ENCODE data around the gene TPRX2. TPM values are rescaled to one million over a fixed set of nuclear protein-coding genes. Genes with fewer than 3 reads are reported as not detected.

The TPRX2 gene
- total and polyA plus RNA-seq, 2 donors (not counting 1 experiment from before 2014, with no cell fraction given) = not detected

DNA sequence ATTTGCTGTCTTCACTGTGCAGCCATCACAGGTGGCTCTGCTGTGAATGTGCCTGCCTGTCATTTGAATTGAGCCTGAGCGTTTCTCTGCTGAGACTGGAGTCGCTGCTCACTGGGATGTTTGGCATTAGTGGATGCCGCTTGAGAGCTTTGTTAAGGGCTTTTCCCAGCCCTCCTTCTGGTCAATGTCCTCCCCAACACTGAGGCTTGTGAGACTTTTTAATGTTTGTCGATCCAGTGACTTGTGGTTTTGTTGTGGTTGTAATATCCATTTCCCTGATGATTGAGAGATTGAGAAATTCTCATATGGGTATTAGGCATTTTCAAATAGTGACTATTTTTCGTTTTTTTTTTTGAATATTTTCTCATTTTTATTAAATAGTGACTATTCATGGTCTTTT is 2.6 kb downstream of the TPRX2 start:
- no peak overlapping the region for H3K9ac ChIP-seq (ENCODE audit: low read length)
- Mint-ChIP-seq H3K27ac (no peak overlapping the region), H3K27me3 (peaks cover 29% of the 10 kb centered on the region), H3K9me3 (ENCODE audit: insufficient read depth) (peaks cover 3% of the 10 kb centered on the region), H3K4me1 (no peaks in the 10 kb centered on the region), H3K4me3 (no peak overlapping the region)
- DNase-seq = no peak
- no peak overlapping the region for H3K4me2 ChIP-seq (replicated peaks; ENCODE audit: low read depth, low read length, poor library complexity, severe bottlenecking)
- H3K27ac ChIP-seq (ENCODE audit: low read length in 2 of 2) = no peak overlapping the region
- no peak overlapping the region for H3K4me3 ChIP-seq (ENCODE audit: control extremely low read depth in 1 of 5, extremely low read depth in 1 of 5, insufficient read depth in 1 of 5, low read depth in 2 of 5, low read length in 4 of 5)
- ChIA-PET CTCF (interaction anchor here (2.8 kb wide), 1 partner anchor 425 kb away, joined by 9 read pairs; no protein-coding TSS in a partner anchor), POLR2A (no interaction called here)
- H3K36me3 ChIP-seq (replicated peaks in 1 of 2; ENCODE audit: control extremely low read depth in 1 of 2, control insufficient read depth in 1 of 2, extremely low read depth in 1 of 2, insufficient read depth in 2 of 2, low read length in 1 of 2) = no peaks in the 10 kb centered on the region
- no peak for ATAC-seq (ENCODE audit: low read depth)
- no peaks in the 10 kb centered on the region for H3K79me2 ChIP-seq (ENCODE audit: control insufficient read depth, insufficient read depth, low read length)
- H3K4me1 ChIP-seq (ENCODE audit: control insufficient read depth in 2 of 2, insufficient read depth in 2 of 2, low read length in 2 of 2) = no peaks in the 10 kb centered on the region
- TF ChIP-seq EZH2 (IDR thresholded peaks at IDR 0.05; ENCODE audit: borderline replicate concordance, insufficient read depth, low read depth, low read length, poor library complexity, severe bottlenecking) = no peak
- TF ChIP-seq CTCF (IDR thresholded peaks at IDR 0.05) = no peak
- H3K27me3 ChIP-seq (replicated peaks in 1 of 4; ENCODE audit: control extremely low read depth in 1 of 4, control insufficient read depth in 3 of 4, insufficient read depth in 4 of 4, low read length in 3 of 4) = peaks cover 0 to 11% (median 0%) of the 10 kb centered on the region in 4 experiments
- intact Hi-C loops (cut with micrococcal nuclease) = no loop called here
- 100% methylated on average over 2 of the region's 5 CpGs for WGBS (ENCODE audit: insufficient coverage)
- H3K9me3 ChIP-seq (ENCODE audit: control extremely low read depth in 1 of 3, control insufficient read depth in 2 of 3, insufficient read depth in 1 of 3, low read length in 2 of 3) = peaks cover 0 to 14% (median 0%) of the 10 kb centered on the region in 3 donors
- H2AFZ ChIP-seq (ENCODE audit: insufficient read depth, low read depth, low read length, poor library complexity, severe bottlenecking) = no peak overlapping the region
- no peaks in the 10 kb centered on the region for H4K20me1 ChIP-seq (ENCODE audit: control insufficient read depth, insufficient read depth, low read length, poor library complexity, severe bottlenecking)

DNA sequence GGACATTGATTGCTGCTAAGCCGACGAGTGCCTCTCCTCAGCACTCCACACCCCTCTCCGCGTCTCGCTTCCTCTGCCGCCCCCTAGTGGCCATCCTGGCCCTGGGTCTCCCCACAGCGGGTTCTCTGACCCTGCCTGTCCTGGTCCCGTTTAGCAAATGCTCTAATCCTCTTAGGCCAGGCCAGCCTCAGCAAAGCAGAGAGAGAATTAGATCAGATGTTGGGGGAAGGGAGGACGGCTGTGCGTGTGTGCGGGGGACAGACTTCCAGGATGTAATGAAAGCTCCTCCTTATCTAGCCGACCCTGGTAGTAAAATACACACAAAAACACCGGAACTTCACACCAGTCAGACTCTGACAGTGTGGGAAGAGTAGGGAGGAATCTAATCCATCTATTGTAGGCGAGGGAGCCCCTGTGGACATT is 4.5 kb downstream of the TPRX2 start:
- H3K4me1 ChIP-seq (ENCODE audit: control insufficient read depth in 2 of 2, insufficient read depth in 2 of 2, low read length in 2 of 2) = no peaks in the 10 kb centered on the region
- H3K4me2 ChIP-seq (replicated peaks; ENCODE audit: low read depth, low read length, poor library complexity, severe bottlenecking) = no peak overlapping the region
- no peak overlapping the region for H3K4me3 ChIP-seq (ENCODE audit: control extremely low read depth in 1 of 5, extremely low read depth in 1 of 5, insufficient read depth in 1 of 5, low read depth in 2 of 5, low read length in 4 of 5)
- H3K9me3 ChIP-seq (ENCODE audit: control extremely low read depth in 1 of 3, control insufficient read depth in 2 of 3, insufficient read depth in 1 of 3, low read length in 2 of 3) = peaks cover 0 to 14% (median 0%) of the 10 kb centered on the region in 3 donors
- ATAC-seq (ENCODE audit: low read depth) (peak; percentile 77), DNase-seq (peak; percentile 72)
- no peaks in the 10 kb centered on the region for H4K20me1 ChIP-seq (ENCODE audit: control insufficient read depth, insufficient read depth, low read length, poor library complexity, severe bottlenecking)
- peak; percentile 81 for TF ChIP-seq CTCF (IDR thresholded peaks at IDR 0.05)
- no peak for TF ChIP-seq EZH2 (IDR thresholded peaks at IDR 0.05; ENCODE audit: borderline replicate concordance, insufficient read depth, low read depth, low read length, poor library complexity, severe bottlenecking)
- H3K4me1 Mint-ChIP-seq = no peaks in the 10 kb centered on the region
- H3K36me3 ChIP-seq (replicated peaks in 1 of 2; ENCODE audit: control extremely low read depth in 1 of 2, control insufficient read depth in 1 of 2, extremely low read depth in 1 of 2, insufficient read depth in 2 of 2, low read length in 1 of 2) = no peaks in the 10 kb centered on the region
- intact Hi-C loops (cut with micrococcal nuclease) = no loop called here
- no peak overlapping the region for H3K27ac ChIP-seq (ENCODE audit: low read length in 2 of 2)
- 2% methylated on average over 7 of the region's 14 CpGs for WGBS (ENCODE audit: insufficient coverage)
- no peaks in the 10 kb centered on the region for H3K79me2 ChIP-seq (ENCODE audit: control insufficient read depth, insufficient read depth, low read length)
- H3K27me3 ChIP-seq (replicated peaks in 1 of 4; ENCODE audit: control extremely low read depth in 1 of 4, control insufficient read depth in 3 of 4, insufficient read depth in 4 of 4, low read length in 3 of 4) = peaks cover 0 to 11% (median 0%) of the 10 kb centered on the region in 4 experiments
- ChIA-PET POLR2A (no interaction called here), CTCF (interaction anchor here (0.6 to 2.8 kb wide), 5 partner anchors 10 to 481 kb away, joined by 3 to 9 read pairs (median 4); no protein-coding TSS in a partner anchor)
- peak overlapping the region; percentile 26 for H2AFZ ChIP-seq (ENCODE audit: insufficient read depth, low read depth, low read length, poor library complexity, severe bottlenecking)
- H3K27me3 Mint-ChIP-seq = peaks cover 27% of the 10 kb centered on the region
- no peak overlapping the region for H3K27ac Mint-ChIP-seq
- peaks cover 3% of the 10 kb centered on the region for H3K9me3 Mint-ChIP-seq (ENCODE audit: insufficient read depth)
- no peak overlapping the region for H3K9ac ChIP-seq (ENCODE audit: low read length)
- no peak overlapping the region for H3K4me3 Mint-ChIP-seq
